ENCODE data around the gene ERCC3. TPM values are rescaled to one million over a fixed set of nuclear protein-coding genes. Genes with fewer than 3 reads are reported as not detected.

The ERCC3 gene
- total RNA-seq, 1 donor from 2014 or later: 52.9 TPM

DNA sequence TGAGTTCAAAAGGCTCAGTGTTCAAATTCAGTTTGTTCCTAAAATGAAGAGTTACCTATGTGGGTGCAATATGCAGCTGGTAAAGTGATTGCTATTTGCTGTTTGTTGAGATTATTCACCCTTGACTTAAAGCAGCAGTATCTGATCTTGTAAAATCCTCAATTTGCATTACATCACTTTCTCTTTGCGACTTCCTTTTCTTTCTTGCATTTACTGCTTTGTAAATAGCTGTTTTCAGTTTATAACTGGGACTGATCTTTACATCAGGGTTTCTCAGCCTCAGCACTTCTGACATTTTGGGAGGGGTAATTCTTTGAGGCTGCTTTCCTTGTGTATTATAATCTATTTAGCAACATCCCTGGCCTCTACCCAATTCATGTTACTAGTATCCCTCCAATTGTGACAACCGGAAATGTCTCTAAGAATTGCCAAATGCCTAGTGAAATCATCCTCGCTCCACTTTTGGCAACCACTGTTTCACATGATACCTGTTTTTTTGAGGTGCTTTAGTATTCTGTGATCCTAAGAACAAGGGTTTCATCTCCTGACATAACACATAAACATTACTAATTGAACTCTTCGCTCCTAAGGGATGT, 12.1 kb upstream of the ERCC3 start:
- H3K27ac Mint-ChIP-seq: no peak overlapping the region
- TF ChIP-seq, protein P1, sequence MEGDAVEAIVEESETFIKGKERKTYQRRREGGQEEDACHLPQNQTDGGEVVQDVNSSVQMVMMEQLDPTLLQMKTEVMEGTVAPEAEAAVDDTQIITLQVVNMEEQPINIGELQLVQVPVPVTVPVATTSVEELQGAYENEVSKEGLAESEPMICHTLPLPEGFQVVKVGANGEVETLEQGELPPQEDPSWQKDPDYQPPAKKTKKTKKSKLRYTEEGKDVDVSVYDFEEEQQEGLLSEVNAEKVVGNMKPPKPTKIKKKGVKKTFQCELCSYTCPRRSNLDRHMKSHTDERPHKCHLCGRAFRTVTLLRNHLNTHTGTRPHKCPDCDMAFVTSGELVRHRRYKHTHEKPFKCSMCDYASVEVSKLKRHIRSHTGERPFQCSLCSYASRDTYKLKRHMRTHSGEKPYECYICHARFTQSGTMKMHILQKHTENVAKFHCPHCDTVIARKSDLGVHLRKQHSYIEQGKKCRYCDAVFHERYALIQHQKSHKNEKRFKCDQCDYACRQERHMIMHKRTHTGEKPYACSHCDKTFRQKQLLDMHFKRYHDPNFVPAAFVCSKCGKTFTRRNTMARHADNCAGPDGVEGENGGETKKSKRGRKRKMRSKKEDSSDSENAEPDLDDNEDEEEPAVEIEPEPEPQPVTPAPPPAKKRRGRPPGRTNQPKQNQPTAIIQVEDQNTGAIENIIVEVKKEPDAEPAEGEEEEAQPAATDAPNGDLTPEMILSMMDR (conservative IDR thresholded peaks at IDR 0.05): no peak
- no peaks in the 10 kb centered on the region for H3K27me3 Mint-ChIP-seq
- H3K9me3 Mint-ChIP-seq: no peaks in the 10 kb centered on the region
- H3K4me3 Mint-ChIP-seq: no peak overlapping the region
- no peaks in the 10 kb centered on the region for H3K4me1 Mint-ChIP-seq (ENCODE audit: unreplicated experiment)
- no peak for DNase-seq (ENCODE audit: extremely low spot score, unreplicated experiment)
- H3K36me3 Mint-ChIP-seq: peaks cover 7% of the 10 kb centered on the region

DNA sequence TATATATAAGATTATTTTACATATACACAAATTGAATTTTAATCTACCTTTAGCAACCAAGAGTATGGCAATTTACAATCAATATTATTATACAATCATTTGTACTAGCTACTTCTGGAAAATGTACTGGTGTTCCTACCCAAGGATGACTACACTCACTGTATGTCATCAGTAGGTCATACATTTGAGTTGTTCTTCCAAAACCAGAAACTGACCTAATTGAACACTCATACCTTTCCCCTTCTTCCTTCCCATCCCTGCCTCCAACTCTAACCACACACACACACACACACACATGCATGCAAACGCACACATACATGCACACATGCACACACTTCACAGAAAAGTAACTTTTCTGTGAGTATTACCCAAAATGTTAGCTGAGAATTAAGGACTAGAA, 8.2 kb upstream of the ERCC3 start:
- TF ChIP-seq, protein P1 (conservative IDR thresholded peaks at IDR 0.05): no peak
- no peak for DNase-seq (ENCODE audit: extremely low spot score, unreplicated experiment)
- Mint-ChIP-seq H3K9me3 (no peaks in the 10 kb centered on the region), H3K27me3 (no peaks in the 10 kb centered on the region), H3K36me3 (peaks cover 6% of the 10 kb centered on the region), H3K4me3 (no peak overlapping the region), H3K27ac (no peak overlapping the region), H3K4me1 (ENCODE audit: unreplicated experiment) (no peaks in the 10 kb centered on the region)

DNA sequence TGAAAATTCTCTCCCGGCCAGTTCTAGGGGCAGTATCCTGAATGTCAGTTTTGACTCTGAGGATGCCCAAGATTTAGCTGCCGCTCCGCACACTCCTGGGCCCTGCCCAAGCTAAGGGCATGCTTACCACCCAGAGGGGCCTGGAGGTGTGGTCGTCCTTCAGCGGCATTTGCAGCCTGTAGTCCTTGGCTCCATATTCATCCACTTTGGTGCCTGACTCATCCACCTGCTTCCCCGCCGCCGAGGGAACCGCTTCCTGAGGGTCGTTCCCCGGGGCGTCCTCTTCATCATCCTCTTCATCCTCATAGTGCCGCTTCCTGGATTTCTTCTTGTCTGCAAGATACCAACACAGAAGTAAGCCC, 577 bp downstream of the ERCC3 start:
- Mint-ChIP-seq H3K27ac (peak overlapping the region; percentile 41), H3K4me3 (peak overlapping the region; percentile 100)
- TF ChIP-seq, protein P1 (conservative IDR thresholded peaks at IDR 0.05): no peak

DNA sequence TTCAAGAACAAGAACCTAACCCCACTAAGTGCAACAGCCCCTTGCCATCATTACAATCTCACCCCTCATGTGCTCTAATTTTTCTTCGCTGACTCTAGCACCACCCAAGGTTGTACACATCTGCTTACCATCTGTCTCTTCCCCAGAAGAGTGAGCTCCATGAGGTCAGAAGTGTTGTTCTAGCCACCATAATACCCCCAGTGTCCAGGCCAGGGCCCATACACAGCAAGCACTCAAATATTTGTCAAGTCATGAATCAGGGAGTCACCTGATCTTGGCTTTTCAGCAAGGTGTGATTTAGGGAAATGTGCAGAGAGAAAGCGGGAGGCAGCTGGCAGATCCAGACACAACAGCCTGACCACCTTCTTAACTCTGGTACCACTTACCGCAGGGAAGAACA, 5.7 kb downstream of the ERCC3 start:
- no peak for DNase-seq (ENCODE audit: extremely low spot score, unreplicated experiment)
- Mint-ChIP-seq H3K27me3 (no peaks in the 10 kb centered on the region), H3K4me3 (no peak overlapping the region), H3K9me3 (peaks cover 9% of the 10 kb centered on the region), H3K4me1 (ENCODE audit: unreplicated experiment) (peaks cover 8% of the 10 kb centered on the region), H3K36me3 (peaks cover 49% of the 10 kb centered on the region), H3K27ac (no peak overlapping the region)
- TF ChIP-seq, protein P1 (conservative IDR thresholded peaks at IDR 0.05): no peak

More for the DNA sequence above, 577 bp downstream of the ERCC3 start:
- Mint-ChIP-seq H3K4me1 (ENCODE audit: unreplicated experiment) (peaks cover 20% of the 10 kb centered on the region), H3K27me3 (no peaks in the 10 kb centered on the region), H3K9me3 (no peaks in the 10 kb centered on the region), H3K36me3 (peaks cover 14% of the 10 kb centered on the region)
- DNase-seq (ENCODE audit: extremely low spot score, unreplicated experiment): no peak

DNA sequence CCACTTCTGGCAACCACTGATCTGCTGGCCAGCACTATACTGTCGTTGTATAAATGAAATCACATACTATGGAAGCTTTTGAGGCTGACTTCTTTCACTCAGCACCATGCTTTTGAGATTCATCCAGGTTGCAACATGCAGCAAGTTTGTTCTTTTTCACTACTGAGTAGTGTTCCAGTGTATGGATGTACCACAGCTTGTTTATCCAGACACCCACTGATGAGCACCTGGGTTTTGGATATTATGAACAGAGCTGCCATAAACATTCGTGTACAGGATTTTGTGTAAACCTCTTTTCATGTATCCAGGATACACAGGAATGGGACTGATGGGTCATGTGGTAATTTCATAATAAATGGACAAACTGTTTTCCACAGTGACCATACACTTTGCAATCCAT, 10.7 kb downstream of the ERCC3 start:
- Mint-ChIP-seq H3K36me3 (peaks cover 45% of the 10 kb centered on the region), H3K4me3 (no peak overlapping the region), H3K9me3 (peaks cover 9% of the 10 kb centered on the region), H3K27me3 (no peaks in the 10 kb centered on the region), H3K27ac (no peak overlapping the region), H3K4me1 (ENCODE audit: unreplicated experiment) (no peaks in the 10 kb centered on the region)
- no peak for DNase-seq (ENCODE audit: extremely low spot score, unreplicated experiment)
- TF ChIP-seq, protein P1 (conservative IDR thresholded peaks at IDR 0.05): no peak

DNA sequence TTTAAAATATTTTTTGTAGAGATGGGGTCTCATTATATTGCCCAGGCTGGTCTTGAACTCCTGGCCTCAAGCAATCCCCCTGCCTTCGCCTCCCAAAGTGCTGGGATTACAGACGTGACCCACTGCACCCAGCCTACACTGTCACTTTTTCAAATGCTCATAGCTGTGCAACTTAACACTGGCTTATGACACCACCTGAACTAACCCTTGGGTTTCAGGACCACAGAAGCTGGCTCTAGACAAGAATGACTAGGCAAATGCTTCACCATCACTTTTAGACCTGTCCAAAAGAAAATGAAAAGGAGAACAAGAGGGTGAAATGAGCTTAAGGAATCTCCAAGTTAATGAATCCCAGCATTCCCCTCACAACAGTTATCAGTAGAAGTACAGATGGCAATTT, 13.3 kb downstream of the ERCC3 start:
- Mint-ChIP-seq H3K36me3 (peaks cover 42% of the 10 kb centered on the region), H3K4me3 (no peak overlapping the region)
- TF ChIP-seq, protein P1 (conservative IDR thresholded peaks at IDR 0.05): no peak

More for the DNA sequence above, 13.3 kb downstream of the ERCC3 start:
- Mint-ChIP-seq H3K27me3 (no peaks in the 10 kb centered on the region), H3K27ac (no peak overlapping the region), H3K9me3 (peaks cover 9% of the 10 kb centered on the region), H3K4me1 (ENCODE audit: unreplicated experiment) (no peaks in the 10 kb centered on the region)
- DNase-seq (ENCODE audit: extremely low spot score, unreplicated experiment): no peak

All from type B pancreatic cell (in vitro differentiated cells).